ENCODE measurements around the gene PCDH19.
"Not testable (repeated sequence)": the region's sequence is repeated elsewhere in the genome, so short reads cannot be mapped to it uniquely, and the experiment has no call there.

Gene PCDH19

GRCh38 chrX:100409610-100410590 lies at the start of gene PCDH19:
Gene PCDH19 (minus strand): TSS chrX:100410273. CDS start chrX:100408597, 1,676 bp downstream.
- peak; percentile 9 for DNase-seq

- no peak for DNase-seq
These were observed 39.9 kb upstream of the PCDH19 start for GRCh38 chrX:100449696-100450608.

GRCh38 chrX:100447655-100448397 lies 37.8 kb upstream of the PCDH19 start:
- DNase-seq, result no peak

GRCh38 chrX:100445593-100445992 lies 35.5 kb upstream of the PCDH19 start:
- DNase-seq, result no peak

GRCh38 chrX:100441321-100441720 lies 31.2 kb upstream of the PCDH19 start:
- DNase-seq, result not testable (repeated sequence)

- no peak for DNase-seq
These were observed 29.9 kb upstream of the PCDH19 start for GRCh38 chrX:100440006-100440405.

- no peak for DNase-seq
These were observed 25.7 kb upstream of the PCDH19 start for GRCh38 chrX:100435726-100436125.

GRCh38 chrX:100424012-100424411 lies 13.9 kb upstream of the PCDH19 start:
- no peak for DNase-seq

- DNase-seq, result no peak
These were observed 8.5 kb upstream of the PCDH19 start for GRCh38 chrX:100418556-100418955.

- no peak for DNase-seq
These were observed 7.6 kb upstream of the PCDH19 start for GRCh38 chrX:100417681-100418080.

- no peak for DNase-seq
These were observed 3.2 kb upstream of the PCDH19 start for GRCh38 chrX:100413229-100413628.

GRCh38 chrX:100411802-100412715 lies 2.0 kb upstream of the PCDH19 start:
- DNase-seq, result no peak

- DNase-seq, result no peak
These were observed 1.1 kb upstream of the PCDH19 start for GRCh38 chrX:100410901-100411801.

- no peak for DNase-seq
These were observed 1.1 kb downstream of the PCDH19 start for GRCh38 chrX:100408713-100409609.

- DNase-seq, result no peak
These were observed 2.0 kb downstream of the PCDH19 start for GRCh38 chrX:100407784-100408712.

GRCh38 chrX:100407147-100407783 lies 2.8 kb downstream of the PCDH19 start:
- no peak for DNase-seq

- no peak for DNase-seq
These were observed 4.6 kb downstream of the PCDH19 start for GRCh38 chrX:100405424-100405823.

- no peak for DNase-seq
These were observed 5.2 kb downstream of the PCDH19 start for GRCh38 chrX:100404851-100405250.

Measured in stimulated activated naive CD4-positive, alpha-beta T cell treated with Interleukin-2 at 50 U/mL for 16 hours (primary cell).